DND-41 (cell line): Measurements from ENCODE around the gene CARD19.

Source experiments
- ATAC-seq: fragments of 200-7000 bp; cut with Tn5 transposase; 3 replicates; pipeline ENCODE4 v1.9.1; 2021; ENCODE audit warnings: low read depth; ENCODE audit not compliant: insufficient read depth
- DNase-seq: peaks from one replicate; pipeline ENCODE4 v3.0.0-alpha.2; 2020
- H2AFZ ChIP-seq: 2 replicates; pipeline ENCODE4 v1.6.0; 2012; ENCODE audit warnings: low read depth, low read length
- H3K27ac ChIP-seq: 2 replicates; pipeline ENCODE4 v1.5.1; 2012; ENCODE audit warnings: low read length, inconsistent platforms
- H3K27me3 ChIP-seq: fragments of 200-600 bp; sonication (generic); 2 replicates; pipeline ENCODE4 v1.6.0; 2012; ENCODE audit warnings: low read length, mild to moderate bottlenecking, inconsistent platforms; ENCODE audit not compliant: insufficient read depth, poor library complexity
- H3K36me3 ChIP-seq: 2 replicates; pipeline ENCODE4 v1.5.1; 2012; ENCODE audit warnings: low read length, inconsistent platforms; ENCODE audit not compliant: insufficient read depth
- H3K4me1 ChIP-seq: 2 replicates; pipeline ENCODE4 v1.5.1; 2012; ENCODE audit warnings: mild to moderate bottlenecking, low read length; ENCODE audit not compliant: insufficient read depth
- H3K4me2 ChIP-seq: 2 replicates; pipeline ENCODE4 v1.6.0; 2012; ENCODE audit warnings: mild to moderate bottlenecking, moderate library complexity, low read length, inconsistent platforms; ENCODE audit not compliant: insufficient read depth
- H3K4me3 ChIP-seq, 2 experiments: fragments of 200-600 bp in 1 of 2; shearing (Covaris generic) in 1 of 2; 2 replicates each; pipeline ENCODE4 v1.5.1; 2012 to 2016; ENCODE audit warnings: inconsistent platforms in 2 of 2, low read length in 2 of 2, mild to moderate bottlenecking in 2 of 2, low read depth in 1 of 2, moderate library complexity in 1 of 2
- H3K79me2 ChIP-seq: 2 replicates; pipeline ENCODE4 v1.6.0; 2012; ENCODE audit warnings: low read length, inconsistent platforms; ENCODE audit not compliant: insufficient read depth
- H3K9ac ChIP-seq: 2 replicates; pipeline ENCODE4 v1.6.0; 2012; ENCODE audit warnings: low read depth, mild to moderate bottlenecking, inconsistent platforms, low read length, moderate library complexity
- H3K9me3 ChIP-seq: 2 replicates; pipeline ENCODE4 v1.5.1; 2012; ENCODE audit warnings: low read length, moderate library complexity, mild to moderate bottlenecking, inconsistent platforms; ENCODE audit not compliant: insufficient read depth, severe bottlenecking
- H4K20me1 ChIP-seq: 2 replicates; pipeline ENCODE4 v1.6.0; 2012; ENCODE audit warnings: low read length; ENCODE audit not compliant: insufficient read depth
- EZH2 ChIP-seq: IDR thresholded peaks from 3 replicates; pipeline ENCODE4 v1.6.1; 2012; ENCODE audit warnings: borderline replicate concordance, low read depth, mild to moderate bottlenecking, moderate library complexity, low read length, inconsistent platforms; ENCODE audit not compliant: severe bottlenecking
- TF ChIP-seq, protein P1 (sequence below): IDR thresholded peaks from 2 replicates; pipeline ENCODE4 v1.5.1; 2012; ENCODE audit warnings: borderline replicate concordance, low read length, moderate library complexity, mild to moderate bottlenecking; ENCODE audit not compliant: poor library complexity, severe bottlenecking; ENCODE audit errors: extremely low read depth

The CARD19 gene

DNA sequence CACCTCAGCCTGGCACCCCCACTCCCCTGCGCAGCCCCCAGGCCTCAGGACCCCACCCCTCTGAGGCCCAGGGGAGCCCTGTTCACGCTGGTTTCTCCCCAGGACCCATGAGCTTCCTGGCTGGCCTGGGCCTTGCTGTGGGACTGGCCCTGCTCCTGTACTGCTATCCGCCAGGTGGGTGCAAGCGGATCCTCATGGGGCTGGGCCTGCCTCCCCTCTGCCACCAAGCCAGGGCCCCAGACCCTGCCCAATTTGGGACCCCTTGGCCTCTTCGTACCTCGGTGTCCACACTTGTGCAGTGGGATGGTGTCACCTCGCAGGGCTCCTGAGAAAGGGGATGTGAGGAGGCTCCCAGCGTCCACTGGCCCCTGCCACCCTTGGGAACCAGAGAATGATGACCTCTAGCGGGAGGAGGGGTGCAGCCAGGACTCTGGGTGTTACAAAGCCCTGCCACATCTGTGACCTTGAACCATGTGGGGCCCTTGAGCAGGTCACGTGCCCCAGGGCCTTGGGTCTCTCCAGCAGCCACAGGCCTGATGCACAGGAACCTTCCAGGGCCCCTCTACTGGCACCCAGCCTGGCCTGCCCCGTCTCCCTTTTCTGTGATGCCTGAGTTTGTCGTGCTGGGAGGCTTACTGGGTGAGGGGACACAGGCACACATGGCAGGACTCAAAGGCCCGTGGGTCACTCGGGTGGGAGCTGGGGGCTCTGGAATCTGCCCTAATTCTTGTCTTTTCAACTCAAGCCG, 16.3 kb downstream of the CARD19 start:
- Histone ChIP-seq H3K27ac (no peak overlapping the region), H2AFZ (no peak overlapping the region)

DNA sequence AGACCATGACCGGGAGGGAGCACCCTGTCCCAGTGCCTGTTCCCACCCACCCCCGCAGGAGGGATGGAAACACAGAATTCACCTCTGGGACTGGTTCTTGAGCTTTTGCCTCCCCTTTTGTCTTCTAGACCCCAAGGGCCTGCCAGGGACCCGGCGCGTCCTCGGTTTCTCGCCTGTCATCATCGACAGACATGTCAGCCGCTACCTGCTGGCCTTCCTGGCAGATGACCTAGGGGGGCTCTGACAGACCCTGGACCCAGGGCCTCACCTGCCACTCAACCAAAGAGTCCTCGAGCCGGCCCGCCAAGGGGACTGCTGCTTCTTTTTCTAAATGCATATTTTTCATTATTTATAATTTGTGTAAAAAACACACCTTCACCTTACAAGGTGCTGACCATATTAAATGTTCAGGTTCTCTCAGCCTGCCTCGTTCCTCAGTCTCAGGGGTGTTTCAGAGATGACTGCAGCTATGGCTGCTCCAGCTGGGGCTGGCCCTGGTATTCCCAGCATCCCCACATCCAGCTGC, 16.9 kb downstream of the CARD19 start:
- no peak overlapping the region for H3K4me2 ChIP-seq
- no peak overlapping the region for H3K9ac ChIP-seq
- H3K27me3 ChIP-seq, result no peaks in the 10 kb centered on the region
- no peak overlapping the region for H2AFZ ChIP-seq
- no peak overlapping the region for H3K4me3 ChIP-seq
- no peaks in the 10 kb centered on the region for H3K79me2 ChIP-seq
- no peak for DNase-seq
- no peaks in the 10 kb centered on the region for H3K4me1 ChIP-seq
- no peak overlapping the region for H3K27ac ChIP-seq
- ATAC-seq, result no peak
- no peak for TF ChIP-seq EZH2
- TF ChIP-seq, protein P1, sequence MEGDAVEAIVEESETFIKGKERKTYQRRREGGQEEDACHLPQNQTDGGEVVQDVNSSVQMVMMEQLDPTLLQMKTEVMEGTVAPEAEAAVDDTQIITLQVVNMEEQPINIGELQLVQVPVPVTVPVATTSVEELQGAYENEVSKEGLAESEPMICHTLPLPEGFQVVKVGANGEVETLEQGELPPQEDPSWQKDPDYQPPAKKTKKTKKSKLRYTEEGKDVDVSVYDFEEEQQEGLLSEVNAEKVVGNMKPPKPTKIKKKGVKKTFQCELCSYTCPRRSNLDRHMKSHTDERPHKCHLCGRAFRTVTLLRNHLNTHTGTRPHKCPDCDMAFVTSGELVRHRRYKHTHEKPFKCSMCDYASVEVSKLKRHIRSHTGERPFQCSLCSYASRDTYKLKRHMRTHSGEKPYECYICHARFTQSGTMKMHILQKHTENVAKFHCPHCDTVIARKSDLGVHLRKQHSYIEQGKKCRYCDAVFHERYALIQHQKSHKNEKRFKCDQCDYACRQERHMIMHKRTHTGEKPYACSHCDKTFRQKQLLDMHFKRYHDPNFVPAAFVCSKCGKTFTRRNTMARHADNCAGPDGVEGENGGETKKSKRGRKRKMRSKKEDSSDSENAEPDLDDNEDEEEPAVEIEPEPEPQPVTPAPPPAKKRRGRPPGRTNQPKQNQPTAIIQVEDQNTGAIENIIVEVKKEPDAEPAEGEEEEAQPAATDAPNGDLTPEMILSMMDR, result no peak
- no peaks in the 10 kb centered on the region for H3K9me3 ChIP-seq
- 0 out of 2 replicates have a peak, but pooled peaks cover 4% of the 10 kb centered on the region for H4K20me1 ChIP-seq
- H3K36me3 ChIP-seq, result peaks cover 10% of the 10 kb centered on the region

More for the DNA sequence above, 16.3 kb downstream of the CARD19 start:
- TF ChIP-seq, protein P1, result no peak
- TF ChIP-seq EZH2, result no peak
- H3K79me2 ChIP-seq, result no peaks in the 10 kb centered on the region
- H3K4me1 ChIP-seq, result no peaks in the 10 kb centered on the region
- DNase-seq, result no peak
- H3K4me2 ChIP-seq, result no peak overlapping the region
- H4K20me1 ChIP-seq, result 0 out of 2 replicates have a peak, but pooled peaks cover 4% of the 10 kb centered on the region
- ATAC-seq, result no peak
- H3K9ac ChIP-seq, result no peak overlapping the region
- H3K36me3 ChIP-seq, result peaks cover 10% of the 10 kb centered on the region
- no peaks in the 10 kb centered on the region for H3K27me3 ChIP-seq
- no peak overlapping the region for H3K4me3 ChIP-seq
- H3K9me3 ChIP-seq, result no peaks in the 10 kb centered on the region

DNA sequence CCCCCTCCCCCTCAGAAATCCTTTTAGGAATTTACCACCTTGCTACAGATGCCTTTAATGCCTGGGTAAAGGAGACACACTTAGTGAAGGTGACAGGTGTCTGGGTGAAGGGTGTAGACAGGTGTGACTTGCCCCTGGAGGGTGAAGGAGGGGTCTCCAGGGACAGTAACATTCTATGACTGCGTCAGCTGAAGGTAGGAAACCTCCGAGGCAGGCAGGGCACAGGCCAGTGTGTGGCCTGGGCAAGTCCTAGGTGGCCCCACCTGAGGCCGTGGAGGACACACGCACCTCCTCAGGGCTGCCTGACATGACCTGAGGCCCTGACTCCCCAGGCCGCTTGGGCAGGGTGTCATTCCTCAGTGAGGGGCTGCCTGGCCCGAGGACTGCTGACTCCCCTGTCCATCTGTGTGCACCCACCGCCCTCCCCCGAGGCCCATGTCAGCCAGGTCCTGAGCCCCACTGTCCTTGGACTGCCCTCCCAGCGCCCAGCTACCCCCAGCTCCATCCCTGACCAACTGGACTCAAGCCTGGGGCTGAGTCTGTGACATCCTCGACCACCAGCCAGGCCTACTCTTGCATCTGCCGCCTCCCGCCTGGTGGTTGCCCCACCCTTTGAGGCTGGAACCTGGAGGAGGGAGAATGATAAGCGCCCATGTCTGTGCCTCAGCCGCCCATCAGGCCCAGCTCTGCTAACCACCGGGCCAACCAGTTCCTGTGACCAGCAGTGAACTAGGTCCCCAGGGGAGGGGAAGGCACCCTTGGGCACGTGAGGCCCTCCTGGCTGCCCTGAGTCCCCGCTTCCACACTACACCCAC, 18.4 kb downstream of the CARD19 start:
- no peak overlapping the region for H3K9ac ChIP-seq
- H3K27me3 ChIP-seq, result no peaks in the 10 kb centered on the region
- DNase-seq (no peak), ATAC-seq (no peak)
- H3K9me3 ChIP-seq, result no peaks in the 10 kb centered on the region
- no peaks in the 10 kb centered on the region for H3K4me1 ChIP-seq
- H4K20me1 ChIP-seq, result 0 out of 2 replicates have a peak, but pooled peaks cover 4% of the 10 kb centered on the region
- no peak overlapping the region for H3K4me3 ChIP-seq
- peaks cover 7% of the 10 kb centered on the region for H3K36me3 ChIP-seq
- TF ChIP-seq, protein P1, result no peak
- TF ChIP-seq EZH2, result no peak
- no peak overlapping the region for H2AFZ ChIP-seq
- H3K4me2 ChIP-seq, result no peak overlapping the region
- no peak overlapping the region for H3K27ac ChIP-seq
- H3K79me2 ChIP-seq, result no peaks in the 10 kb centered on the region
